Measurements from ENCODE around the gene LLGL2. TPM values are rescaled to one million over a fixed set of nuclear protein-coding genes. Genes with fewer than 3 reads are reported as not detected.

The LLGL2 gene
- total and polyA plus RNA-seq, 2 donors (not counting 1 experiment from before 2014, with no cell fraction given) = 40.6 to 52.0 TPM

DNA sequence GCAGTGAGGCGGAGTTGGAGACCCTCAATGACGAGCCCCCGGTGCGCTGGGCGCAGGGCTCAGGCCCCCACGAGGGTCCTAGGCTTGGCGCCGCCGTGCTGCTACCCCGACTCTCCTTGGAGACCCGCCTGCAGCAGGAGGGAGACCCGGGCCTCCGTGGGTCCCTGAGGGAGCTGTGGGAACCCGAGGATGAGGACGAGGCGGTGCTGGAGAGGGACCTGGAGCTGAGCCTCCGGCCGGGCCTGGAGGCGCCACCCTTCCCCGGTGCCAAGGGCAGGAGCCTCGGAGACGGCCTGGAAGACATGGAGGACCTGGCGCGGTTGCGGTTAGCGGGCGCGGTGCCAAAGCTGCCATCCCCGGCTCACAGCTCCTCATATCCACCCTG, 64.4 kb downstream of the LLGL2 start:
- no peaks in the 10 kb centered on the region for H3K9me3 Mint-ChIP-seq (ENCODE audit: insufficient read depth)
- Histone ChIP-seq H3K4me1 (ENCODE audit: control insufficient read depth in 2 of 2, insufficient read depth in 2 of 2, low read length in 2 of 2) (peaks cover 4 to 20% of the 10 kb centered on the region in 2 donors), H4K20me1 (ENCODE audit: control insufficient read depth, insufficient read depth, low read length, poor library complexity, severe bottlenecking) (peaks cover 16% of the 10 kb centered on the region), H3K9me3 (ENCODE audit: control extremely low read depth in 1 of 3, control insufficient read depth in 2 of 3, insufficient read depth in 1 of 3, low read length in 2 of 3) (no peaks in the 10 kb centered on the region), H3K4me3 (ENCODE audit: control extremely low read depth in 1 of 5, extremely low read depth in 1 of 5, insufficient read depth in 1 of 5, low read depth in 2 of 5, low read length in 4 of 5) (peak overlapping the region in 2 of 5 experiments; percentile 52 to 87), H3K9ac (ENCODE audit: low read length) (peak overlapping the region; percentile 46), H3K27ac (ENCODE audit: low read length in 2 of 2) (no peak overlapping the region), H3K4me2 (replicated peaks; ENCODE audit: low read depth, low read length, poor library complexity, severe bottlenecking) (peak overlapping the region; percentile 99), H3K79me2 (ENCODE audit: control insufficient read depth, insufficient read depth, low read length) (no peaks in the 10 kb centered on the region), H3K27me3 (replicated peaks in 1 of 4; ENCODE audit: control extremely low read depth in 1 of 4, control insufficient read depth in 3 of 4, insufficient read depth in 4 of 4, low read length in 3 of 4) (no peaks in the 10 kb centered on the region), H3K36me3 (replicated peaks in 1 of 2; ENCODE audit: control extremely low read depth in 1 of 2, control insufficient read depth in 1 of 2, extremely low read depth in 1 of 2, insufficient read depth in 2 of 2, low read length in 1 of 2) (peaks cover 0 to 14% of the 10 kb centered on the region in 2 experiments), H2AFZ (ENCODE audit: insufficient read depth, low read depth, low read length, poor library complexity, severe bottlenecking) (no peak overlapping the region)
- CTCF ChIA-PET = interaction anchor here (0.9 to 2.5 kb wide), 5 partner anchors 11 to 74 kb away, joined by 3 to 13 read pairs (median 4); partner anchors contain the start of genes LLGL2, SMIM5 and TSEN54
- H3K27ac Mint-ChIP-seq = peak overlapping the region; percentile 15
- ATAC-seq (ENCODE audit: low read depth) (no peak), DNase-seq (no peak)
- POLR2A ChIA-PET = no interaction called here
- intact Hi-C loops (cut with micrococcal nuclease) = loop anchor here (1.0 to 2.0 kb wide), 7 partner anchors 19 to 329 kb away; partner anchors contain the start of genes GGA3, LLGL2, MRPS7 and SLC25A19
- peaks cover 19% of the 10 kb centered on the region for H3K4me1 Mint-ChIP-seq
- no peak for TF ChIP-seq EZH2 (IDR thresholded peaks at IDR 0.05; ENCODE audit: borderline replicate concordance, insufficient read depth, low read depth, low read length, poor library complexity, severe bottlenecking)
- TF ChIP-seq, protein P1, sequence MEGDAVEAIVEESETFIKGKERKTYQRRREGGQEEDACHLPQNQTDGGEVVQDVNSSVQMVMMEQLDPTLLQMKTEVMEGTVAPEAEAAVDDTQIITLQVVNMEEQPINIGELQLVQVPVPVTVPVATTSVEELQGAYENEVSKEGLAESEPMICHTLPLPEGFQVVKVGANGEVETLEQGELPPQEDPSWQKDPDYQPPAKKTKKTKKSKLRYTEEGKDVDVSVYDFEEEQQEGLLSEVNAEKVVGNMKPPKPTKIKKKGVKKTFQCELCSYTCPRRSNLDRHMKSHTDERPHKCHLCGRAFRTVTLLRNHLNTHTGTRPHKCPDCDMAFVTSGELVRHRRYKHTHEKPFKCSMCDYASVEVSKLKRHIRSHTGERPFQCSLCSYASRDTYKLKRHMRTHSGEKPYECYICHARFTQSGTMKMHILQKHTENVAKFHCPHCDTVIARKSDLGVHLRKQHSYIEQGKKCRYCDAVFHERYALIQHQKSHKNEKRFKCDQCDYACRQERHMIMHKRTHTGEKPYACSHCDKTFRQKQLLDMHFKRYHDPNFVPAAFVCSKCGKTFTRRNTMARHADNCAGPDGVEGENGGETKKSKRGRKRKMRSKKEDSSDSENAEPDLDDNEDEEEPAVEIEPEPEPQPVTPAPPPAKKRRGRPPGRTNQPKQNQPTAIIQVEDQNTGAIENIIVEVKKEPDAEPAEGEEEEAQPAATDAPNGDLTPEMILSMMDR (IDR thresholded peaks at IDR 0.05) = no peak
- WGBS (ENCODE audit: insufficient coverage) = 90% methylated on average over 25 of the region's 29 CpGs
- H3K27me3 Mint-ChIP-seq = no peaks in the 10 kb centered on the region
- peak overlapping the region; percentile 67 for H3K4me3 Mint-ChIP-seq

- H3K27ac Mint-ChIP-seq = peak overlapping the region; percentile 16
- H3K79me2 ChIP-seq (ENCODE audit: control insufficient read depth, insufficient read depth, low read length) = no peaks in the 10 kb centered on the region
- peaks cover 16% of the 10 kb centered on the region for H4K20me1 ChIP-seq (ENCODE audit: control insufficient read depth, insufficient read depth, low read length, poor library complexity, severe bottlenecking)
- peaks cover 4 to 20% of the 10 kb centered on the region in 2 donors for H3K4me1 ChIP-seq (ENCODE audit: control insufficient read depth in 2 of 2, insufficient read depth in 2 of 2, low read length in 2 of 2)
- peaks cover 0 to 14% of the 10 kb centered on the region in 2 experiments for H3K36me3 ChIP-seq (replicated peaks in 1 of 2; ENCODE audit: control extremely low read depth in 1 of 2, control insufficient read depth in 1 of 2, extremely low read depth in 1 of 2, insufficient read depth in 2 of 2, low read length in 1 of 2)
- no peak overlapping the region for H2AFZ ChIP-seq (ENCODE audit: insufficient read depth, low read depth, low read length, poor library complexity, severe bottlenecking)
- H3K4me1 Mint-ChIP-seq = peaks cover 19% of the 10 kb centered on the region
- WGBS (ENCODE audit: insufficient coverage) = 63% methylated on average over 6 of the region's 8 CpGs
- no peaks in the 10 kb centered on the region for H3K9me3 Mint-ChIP-seq (ENCODE audit: insufficient read depth)
- peak overlapping the region; percentile 67 for H3K4me3 Mint-ChIP-seq
- ChIA-PET POLR2A (no interaction called here), CTCF (interaction anchor here (0.9 to 2.5 kb wide), 5 partner anchors 11 to 74 kb away, joined by 3 to 13 read pairs (median 4); partner anchors contain the start of genes LLGL2, SMIM5 and TSEN54)
- H3K27ac ChIP-seq (ENCODE audit: low read length in 2 of 2) = no peak overlapping the region
- peak; percentile 42 for DNase-seq
- H3K27me3 ChIP-seq (replicated peaks in 1 of 4; ENCODE audit: control extremely low read depth in 1 of 4, control insufficient read depth in 3 of 4, insufficient read depth in 4 of 4, low read length in 3 of 4) = no peaks in the 10 kb centered on the region
- ATAC-seq (ENCODE audit: low read depth) = no peak
- H3K9me3 ChIP-seq (ENCODE audit: control extremely low read depth in 1 of 3, control insufficient read depth in 2 of 3, insufficient read depth in 1 of 3, low read length in 2 of 3) = no peaks in the 10 kb centered on the region
- TF ChIP-seq, protein P1 (IDR thresholded peaks at IDR 0.05) = no peak
- TF ChIP-seq EZH2 (IDR thresholded peaks at IDR 0.05; ENCODE audit: borderline replicate concordance, insufficient read depth, low read depth, low read length, poor library complexity, severe bottlenecking) = no peak
- no peak overlapping the region for H3K4me3 ChIP-seq (ENCODE audit: control extremely low read depth in 1 of 5, extremely low read depth in 1 of 5, insufficient read depth in 1 of 5, low read depth in 2 of 5, low read length in 4 of 5)
- no peak overlapping the region for H3K9ac ChIP-seq (ENCODE audit: low read length)
- intact Hi-C loops (cut with micrococcal nuclease) = no loop called here
- H3K4me2 ChIP-seq (replicated peaks; ENCODE audit: low read depth, low read length, poor library complexity, severe bottlenecking) = peak overlapping the region; percentile 99
- H3K27me3 Mint-ChIP-seq = no peaks in the 10 kb centered on the region
Measured at GRCh38 chr17:75590314-75590761, 64.8 kb downstream of the LLGL2 start.
